Hepatocyte (in vitro differentiated cells): Measurements from ENCODE around the gene ABL2.

ENCODE experiments used
- CTCF ChIP-seq: fragments of 200-600 bp; sonication (generic); IDR thresholded peaks from 2 replicates; pipeline ENCODE4 v1.5.1; 2016; ENCODE audit warnings: antibody characterized with exemption, mild to moderate bottlenecking; ENCODE audit not compliant: poor library complexity
- EZH2phosphoT487 ChIP-seq: fragments of 200-600 bp; sonication (generic); IDR thresholded peaks from one replicate; pipeline ENCODE4 v1.6.1; 2018; ENCODE audit warnings: antibody characterized with exemption, mild to moderate bottlenecking, low read depth, moderate library complexity; ENCODE audit not compliant: unreplicated experiment, severe bottlenecking

- TF ChIP-seq CTCF (no peak), EZH2phosphoT487 (no peak)
Observed at GRCh38 chr1:179187735-179188471, 41.6 kb downstream of the ABL2 start.
